Panc1 (cell line): ENCODE data around the gene ZNF674. TPM values are rescaled to one million over a fixed set of nuclear protein-coding genes. Genes with fewer than 3 reads are reported as not detected.

Experiments
- ATAC-seq: fragments of 200-7000 bp; cut with Tn5 transposase; 2 replicates; pipeline ENCODE4 v1.9.1; 2020; ENCODE audit warnings: mild to moderate bottlenecking, moderate library complexity
- BruUV-seq: library from RNA; stranded (reverse); fragments of 400-500 nt; replicated peaks from 2 replicates; lab custom pipeline; 2021; lab: Mats Ljungman, UMichigan
- CTCF ChIA-PET: fragments of 300-600 bp; sonication (Branson Sonifier 250); formaldehyde crosslinking; loops from one replicate; lab custom pipeline; 2022; ENCODE audit warnings: antibody characterized with exemption; lab: Charles Lee
- POLR2A ChIA-PET: fragments of 300-600 bp; sonication (Branson Sonifier 250); formaldehyde crosslinking; loops from one replicate; lab custom pipeline; 2022; ENCODE audit warnings: antibody characterized with exemption; lab: Charles Lee
- DNase-seq: peaks from one replicate; pipeline ENCODE4 v3.0.0-alpha.2; 2010; ENCODE audit warnings: low read depth, low spot score
- H3K27ac ChIP-seq: 2 replicates; pipeline ENCODE4 v1.5.1; 2011; ENCODE audit warnings: mild to moderate bottlenecking, low read length, inconsistent platforms
- H3K27me3 ChIP-seq: fragments of 200-500 bp; sonication (Bioruptor generic); 2 replicates; pipeline ENCODE4 v1.6.0; 2014; ENCODE audit warnings: low read length, inconsistent platforms; ENCODE audit not compliant: control insufficient read depth, insufficient read depth
- H3K36me3 ChIP-seq: fragments of 200-500 bp; sonication (Bioruptor generic); 2 replicates; pipeline ENCODE4 v1.5.1; 2014; ENCODE audit warnings: inconsistent platforms, mild to moderate bottlenecking, low read length, moderate library complexity; ENCODE audit not compliant: control insufficient read depth, insufficient read depth
- H3K4me1 ChIP-seq: 2 replicates; pipeline ENCODE4 v1.5.1; 2011; ENCODE audit warnings: inconsistent platforms, mild to moderate bottlenecking, low read length, moderate library complexity; ENCODE audit not compliant: control insufficient read depth, insufficient read depth
- H3K4me3 ChIP-seq, 2 experiments: 2 replicates each; pipeline ENCODE4 v1.5.1; 2011 to 2012; ENCODE audit warnings: low read depth in 2 of 2, low read length in 2 of 2, mild to moderate bottlenecking in 2 of 2, inconsistent platforms in 1 of 2, moderate library complexity in 1 of 2
- H3K9me3 ChIP-seq: fragments of 200-500 bp; sonication (Bioruptor generic); 2 replicates; pipeline ENCODE4 v1.5.1; 2014; ENCODE audit warnings: low read depth, mild to moderate bottlenecking, inconsistent platforms, low read length, moderate library complexity; ENCODE audit not compliant: control insufficient read depth, insufficient read depth
- CTCF ChIP-seq: fragments of 450-650 bp; IDR thresholded peaks from 2 replicates; pipeline ENCODE4 v1.5.1; 2017; ENCODE audit warnings: mild to moderate bottlenecking
- POLR2AphosphoS5 ChIP-seq: IDR thresholded peaks from 2 replicates; pipeline ENCODE4 v1.6.1; 2012; ENCODE audit warnings: mild to moderate bottlenecking, low read depth, low read length, moderate library complexity
- REST ChIP-seq, 2 experiments: IDR thresholded peaks; 2 replicates each; pipeline ENCODE4 v1.6.1; 2011 to 2012; ENCODE audit warnings: low read depth in 2 of 2, control low read depth in 1 of 2, low read length in 1 of 2, mild to moderate bottlenecking in 1 of 2, moderate library complexity in 1 of 2; ENCODE audit not compliant: insufficient read depth in 1 of 2
- SIN3A ChIP-seq: IDR thresholded peaks from 2 replicates; pipeline ENCODE4 v1.6.1; 2012; ENCODE audit warnings: low read depth, mild to moderate bottlenecking, low read length, moderate library complexity, borderline replicate concordance; ENCODE audit not compliant: insufficient read depth
- TCF7L2 ChIP-seq: IDR thresholded peaks from 2 replicates; pipeline ENCODE4 v1.6.1; 2011; ENCODE audit warnings: mild to moderate bottlenecking, low read depth, low read length, inconsistent platforms
- in situ Hi-C: cut with HindIII; loops from 2 replicates; pipeline ENCODE4 v1.10.0; 2016; ENCODE audit warnings: low sequenced_read_pairs, low pct_unique_long_range_greater_than_20kb
- intact Hi-C: fragments of 100-400 bp; cut with micrococcal nuclease; formaldehyde crosslinking; loops from one replicate; pipeline ENCODE4 v1.10.0; 2022; ENCODE audit not compliant: unreplicated experiment
- total RNA-seq: library from RNA; stranded (reverse); gene quantifications from one replicate; pipeline ENCODE4 v1.2.1, GENCODE V29; 2021; ENCODE audit not compliant: unreplicated experiment

ZNF674 gene
- total RNA-seq, 1 experiment from 2014 or later: 7.2 TPM

DNA sequence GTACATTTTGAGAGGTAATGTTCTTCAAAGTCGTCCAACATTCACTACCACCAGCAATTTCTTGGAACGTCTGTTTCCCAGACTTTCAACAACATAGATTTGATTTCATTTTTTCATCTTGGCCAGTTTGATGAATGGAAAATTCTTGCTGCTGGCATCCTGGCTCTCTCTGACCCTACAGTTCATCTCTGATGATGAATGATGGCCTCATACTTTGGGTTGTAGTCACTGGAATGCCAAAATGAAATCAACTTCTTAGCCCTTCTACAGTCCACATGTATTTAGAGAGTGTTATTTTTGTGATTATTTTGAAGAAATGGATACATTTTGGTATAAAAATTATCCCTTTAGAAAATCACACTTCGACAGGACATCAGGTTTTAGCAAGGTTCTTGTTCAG lies 37.1 kb upstream of the ZNF674 start:
- DNase-seq: no peak
- ChIA-PET POLR2A (no interaction called here), CTCF (no interaction called here)
- intact Hi-C loops: no loop called here
- H3K27ac ChIP-seq: 0 out of 2 replicates have a peak overlapping the region, but pooled peaks have one; percentile 17
- peaks cover 15% of the 10 kb centered on the region for H3K4me1 ChIP-seq
- no peaks in the 10 kb centered on the region for H3K27me3 ChIP-seq
- no peaks in the 10 kb centered on the region for H3K36me3 ChIP-seq
- in situ Hi-C loops: no loop called here
- ATAC-seq: no peak
- TF ChIP-seq REST (IDR thresholded peaks at IDR 0.05; ENCODE audit: insufficient read depth in 1 of 2, low read depth in 2 of 2, low read length in 1 of 2) (no peak), CTCF (no peak), TCF7L2 (no peak), SIN3A (no peak), POLR2AphosphoS5 (no peak)
- H3K4me3 ChIP-seq: no peak overlapping the region
- no peaks in the 10 kb centered on the region for H3K9me3 ChIP-seq
- no TSS peak for BruUV-seq

GRCh38 chrX:46580613-46581012 lies 35.4 kb upstream of the ZNF674 start:
- Histone ChIP-seq H3K27me3 (no peaks in the 10 kb centered on the region), H3K4me1 (peaks cover 12% of the 10 kb centered on the region), H3K36me3 (no peaks in the 10 kb centered on the region), H3K27ac (no peak overlapping the region), H3K4me3 (no peak overlapping the region), H3K9me3 (no peaks in the 10 kb centered on the region)
- intact Hi-C loops: no loop called here
- ChIA-PET CTCF (no interaction called here), POLR2A (no interaction called here)
- ATAC-seq (no peak), DNase-seq (no peak)
- in situ Hi-C loops: no loop called here
- no peak for TF ChIP-seq CTCF
- no peak for TF ChIP-seq TCF7L2
- no peak for TF ChIP-seq SIN3A
- TF ChIP-seq REST (IDR thresholded peaks at IDR 0.05; ENCODE audit: insufficient read depth in 1 of 2, low read depth in 2 of 2, low read length in 1 of 2): no peak
- TF ChIP-seq POLR2AphosphoS5: no peak
- no TSS peak for BruUV-seq
